Panc1 (cell line): ENCODE results near the gene SLC7A1. TPM values are rescaled to one million over a fixed set of nuclear protein-coding genes. Genes with fewer than 3 reads are reported as not detected.

Experiments
- ATAC-seq: fragments of 200-7000 bp; cut with Tn5 transposase; 2 replicates; pipeline ENCODE4 v1.9.1; 2020; ENCODE audit warnings: mild to moderate bottlenecking, moderate library complexity
- BruUV-seq: library from RNA; stranded (reverse); fragments of 400-500 nt; replicated peaks from 2 replicates; lab custom pipeline; 2021; lab: Mats Ljungman, UMichigan
- CTCF ChIA-PET: fragments of 300-600 bp; sonication (Branson Sonifier 250); formaldehyde crosslinking; loops from one replicate; lab custom pipeline; 2022; ENCODE audit warnings: antibody characterized with exemption; lab: Charles Lee
- POLR2A ChIA-PET: fragments of 300-600 bp; sonication (Branson Sonifier 250); formaldehyde crosslinking; loops from one replicate; lab custom pipeline; 2022; ENCODE audit warnings: antibody characterized with exemption; lab: Charles Lee
- DNase-seq: peaks from one replicate; pipeline ENCODE4 v3.0.0-alpha.2; 2010; ENCODE audit warnings: low read depth, low spot score
- H3K27ac ChIP-seq: 2 replicates; pipeline ENCODE4 v1.5.1; 2011; ENCODE audit warnings: mild to moderate bottlenecking, low read length, inconsistent platforms
- H3K27me3 ChIP-seq: fragments of 200-500 bp; sonication (Bioruptor generic); 2 replicates; pipeline ENCODE4 v1.6.0; 2014; ENCODE audit warnings: low read length, inconsistent platforms; ENCODE audit not compliant: control insufficient read depth, insufficient read depth
- H3K36me3 ChIP-seq: fragments of 200-500 bp; sonication (Bioruptor generic); 2 replicates; pipeline ENCODE4 v1.5.1; 2014; ENCODE audit warnings: inconsistent platforms, mild to moderate bottlenecking, low read length, moderate library complexity; ENCODE audit not compliant: control insufficient read depth, insufficient read depth
- H3K4me1 ChIP-seq: 2 replicates; pipeline ENCODE4 v1.5.1; 2011; ENCODE audit warnings: inconsistent platforms, mild to moderate bottlenecking, low read length, moderate library complexity; ENCODE audit not compliant: control insufficient read depth, insufficient read depth
- H3K4me3 ChIP-seq, 2 experiments: 2 replicates each; pipeline ENCODE4 v1.5.1; 2011 to 2012; ENCODE audit warnings: low read depth in 2 of 2, low read length in 2 of 2, mild to moderate bottlenecking in 2 of 2, inconsistent platforms in 1 of 2, moderate library complexity in 1 of 2
- H3K9me3 ChIP-seq: fragments of 200-500 bp; sonication (Bioruptor generic); 2 replicates; pipeline ENCODE4 v1.5.1; 2014; ENCODE audit warnings: low read depth, mild to moderate bottlenecking, inconsistent platforms, low read length, moderate library complexity; ENCODE audit not compliant: control insufficient read depth, insufficient read depth
- POLR2AphosphoS5 ChIP-seq: IDR thresholded peaks from 2 replicates; pipeline ENCODE4 v1.6.1; 2012; ENCODE audit warnings: mild to moderate bottlenecking, low read depth, low read length, moderate library complexity
- SIN3A ChIP-seq: IDR thresholded peaks from 2 replicates; pipeline ENCODE4 v1.6.1; 2012; ENCODE audit warnings: low read depth, mild to moderate bottlenecking, low read length, moderate library complexity, borderline replicate concordance; ENCODE audit not compliant: insufficient read depth
- TCF7L2 ChIP-seq: IDR thresholded peaks from 2 replicates; pipeline ENCODE4 v1.6.1; 2011; ENCODE audit warnings: mild to moderate bottlenecking, low read depth, low read length, inconsistent platforms
- in situ Hi-C: cut with HindIII; loops from 2 replicates; pipeline ENCODE4 v1.10.0; 2016; ENCODE audit warnings: low sequenced_read_pairs, low pct_unique_long_range_greater_than_20kb
- intact Hi-C: fragments of 100-400 bp; cut with micrococcal nuclease; formaldehyde crosslinking; loops from one replicate; pipeline ENCODE4 v1.10.0; 2022; ENCODE audit not compliant: unreplicated experiment
- total RNA-seq: library from RNA; stranded (reverse); gene quantifications from one replicate; pipeline ENCODE4 v1.2.1, GENCODE V29; 2021; ENCODE audit not compliant: unreplicated experiment
- TF ChIP-seq, protein P1 (sequence below): fragments of 450-650 bp; IDR thresholded peaks from 2 replicates; pipeline ENCODE4 v1.5.1; 2017; ENCODE audit warnings: mild to moderate bottlenecking
- TF ChIP-seq, protein P2 (sequence below), 2 experiments: IDR thresholded peaks; 2 replicates each; pipeline ENCODE4 v1.6.1; 2011 to 2012; ENCODE audit warnings: low read depth in 2 of 2, control low read depth in 1 of 2, low read length in 1 of 2, mild to moderate bottlenecking in 1 of 2, moderate library complexity in 1 of 2; ENCODE audit not compliant: insufficient read depth in 1 of 2

SLC7A1 gene
- total RNA-seq, 1 experiment from 2014 or later: 63.3 TPM

DNA sequence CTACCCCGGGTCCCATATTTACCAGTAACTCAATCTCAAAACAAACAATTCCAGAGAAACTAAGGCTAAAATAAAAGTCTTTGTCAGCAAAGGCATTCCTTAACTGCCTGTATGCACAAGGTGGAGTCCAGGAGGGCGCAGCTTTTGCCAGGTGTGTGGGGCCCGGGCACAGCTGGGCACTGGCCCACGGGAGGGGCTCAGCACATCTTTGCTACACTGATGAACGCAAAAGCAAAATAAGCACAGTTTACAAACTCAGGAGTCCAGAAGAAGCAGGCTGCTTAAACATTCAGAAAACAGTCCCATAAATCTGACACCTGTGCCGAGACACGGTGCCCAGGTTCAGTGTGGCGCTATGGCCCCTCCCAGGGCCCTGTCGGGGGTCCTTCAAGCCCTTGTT lies 70.8 kb downstream of the SLC7A1 start:
- POLR2A ChIA-PET: no interaction called here
- Histone ChIP-seq H3K27me3 (no peaks in the 10 kb centered on the region), H3K9me3 (no peaks in the 10 kb centered on the region), H3K4me3 (no peak overlapping the region), H3K36me3 (no peaks in the 10 kb centered on the region; the same call in none of the 2 replicates), H3K27ac (no peak overlapping the region), H3K4me1 (no peaks in the 10 kb centered on the region)
- intact Hi-C loops (no loop called here), in situ Hi-C loops (no loop called here)
- BruUV-seq: no TSS peak
- ATAC-seq (no peak), DNase-seq (no peak)
- CTCF ChIA-PET: no interaction called here
- TF ChIP-seq TCF7L2: no peak

DNA sequence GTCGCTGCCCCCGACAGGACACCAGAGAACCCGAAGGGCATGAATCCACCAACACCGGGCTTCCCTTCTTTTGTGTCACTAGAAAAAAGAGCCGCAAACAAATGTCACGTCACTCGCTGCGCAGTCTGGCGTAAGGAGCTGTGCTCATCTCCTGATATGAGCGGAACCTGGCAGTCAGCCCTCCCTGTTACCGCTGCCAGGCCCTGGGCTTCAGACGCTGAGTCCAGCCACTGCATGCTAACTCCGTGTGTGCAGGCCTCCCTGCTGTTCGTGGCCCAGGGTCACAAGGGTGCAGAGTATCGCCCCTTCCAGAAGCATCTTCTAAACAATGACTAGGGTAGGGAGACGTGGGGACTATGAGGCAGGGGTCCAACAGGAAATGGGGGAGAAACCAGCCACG lies 71.3 kb downstream of the SLC7A1 start:
- TF ChIP-seq POLR2AphosphoS5 (no peak), TCF7L2 (no peak), SIN3A (no peak)
- TF ChIP-seq, protein P1, sequence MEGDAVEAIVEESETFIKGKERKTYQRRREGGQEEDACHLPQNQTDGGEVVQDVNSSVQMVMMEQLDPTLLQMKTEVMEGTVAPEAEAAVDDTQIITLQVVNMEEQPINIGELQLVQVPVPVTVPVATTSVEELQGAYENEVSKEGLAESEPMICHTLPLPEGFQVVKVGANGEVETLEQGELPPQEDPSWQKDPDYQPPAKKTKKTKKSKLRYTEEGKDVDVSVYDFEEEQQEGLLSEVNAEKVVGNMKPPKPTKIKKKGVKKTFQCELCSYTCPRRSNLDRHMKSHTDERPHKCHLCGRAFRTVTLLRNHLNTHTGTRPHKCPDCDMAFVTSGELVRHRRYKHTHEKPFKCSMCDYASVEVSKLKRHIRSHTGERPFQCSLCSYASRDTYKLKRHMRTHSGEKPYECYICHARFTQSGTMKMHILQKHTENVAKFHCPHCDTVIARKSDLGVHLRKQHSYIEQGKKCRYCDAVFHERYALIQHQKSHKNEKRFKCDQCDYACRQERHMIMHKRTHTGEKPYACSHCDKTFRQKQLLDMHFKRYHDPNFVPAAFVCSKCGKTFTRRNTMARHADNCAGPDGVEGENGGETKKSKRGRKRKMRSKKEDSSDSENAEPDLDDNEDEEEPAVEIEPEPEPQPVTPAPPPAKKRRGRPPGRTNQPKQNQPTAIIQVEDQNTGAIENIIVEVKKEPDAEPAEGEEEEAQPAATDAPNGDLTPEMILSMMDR: no peak
- TF ChIP-seq, protein P2, sequence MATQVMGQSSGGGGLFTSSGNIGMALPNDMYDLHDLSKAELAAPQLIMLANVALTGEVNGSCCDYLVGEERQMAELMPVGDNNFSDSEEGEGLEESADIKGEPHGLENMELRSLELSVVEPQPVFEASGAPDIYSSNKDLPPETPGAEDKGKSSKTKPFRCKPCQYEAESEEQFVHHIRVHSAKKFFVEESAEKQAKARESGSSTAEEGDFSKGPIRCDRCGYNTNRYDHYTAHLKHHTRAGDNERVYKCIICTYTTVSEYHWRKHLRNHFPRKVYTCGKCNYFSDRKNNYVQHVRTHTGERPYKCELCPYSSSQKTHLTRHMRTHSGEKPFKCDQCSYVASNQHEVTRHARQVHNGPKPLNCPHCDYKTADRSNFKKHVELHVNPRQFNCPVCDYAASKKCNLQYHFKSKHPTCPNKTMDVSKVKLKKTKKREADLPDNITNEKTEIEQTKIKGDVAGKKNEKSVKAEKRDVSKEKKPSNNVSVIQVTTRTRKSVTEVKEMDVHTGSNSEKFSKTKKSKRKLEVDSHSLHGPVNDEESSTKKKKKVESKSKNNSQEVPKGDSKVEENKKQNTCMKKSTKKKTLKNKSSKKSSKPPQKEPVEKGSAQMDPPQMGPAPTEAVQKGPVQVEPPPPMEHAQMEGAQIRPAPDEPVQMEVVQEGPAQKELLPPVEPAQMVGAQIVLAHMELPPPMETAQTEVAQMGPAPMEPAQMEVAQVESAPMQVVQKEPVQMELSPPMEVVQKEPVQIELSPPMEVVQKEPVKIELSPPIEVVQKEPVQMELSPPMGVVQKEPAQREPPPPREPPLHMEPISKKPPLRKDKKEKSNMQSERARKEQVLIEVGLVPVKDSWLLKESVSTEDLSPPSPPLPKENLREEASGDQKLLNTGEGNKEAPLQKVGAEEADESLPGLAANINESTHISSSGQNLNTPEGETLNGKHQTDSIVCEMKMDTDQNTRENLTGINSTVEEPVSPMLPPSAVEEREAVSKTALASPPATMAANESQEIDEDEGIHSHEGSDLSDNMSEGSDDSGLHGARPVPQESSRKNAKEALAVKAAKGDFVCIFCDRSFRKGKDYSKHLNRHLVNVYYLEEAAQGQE (IDR thresholded peaks at IDR 0.05; ENCODE audit: insufficient read depth in 1 of 2, low read depth in 2 of 2, low read length in 1 of 2): no peak
- no peak overlapping the region for H3K4me3 ChIP-seq
- DNase-seq (no peak), ATAC-seq (no peak)
- intact Hi-C loops (no loop called here), in situ Hi-C loops (no loop called here)
- no peaks in the 10 kb centered on the region for H3K27me3 ChIP-seq
- H3K9me3 ChIP-seq: no peaks in the 10 kb centered on the region
- no peaks in the 10 kb centered on the region for H3K4me1 ChIP-seq
- ChIA-PET POLR2A (no interaction called here), CTCF (no interaction called here)
- H3K27ac ChIP-seq: no peak overlapping the region
- no peaks in the 10 kb centered on the region; the same call in none of the 2 replicates for H3K36me3 ChIP-seq
- no TSS peak for BruUV-seq

DNA sequence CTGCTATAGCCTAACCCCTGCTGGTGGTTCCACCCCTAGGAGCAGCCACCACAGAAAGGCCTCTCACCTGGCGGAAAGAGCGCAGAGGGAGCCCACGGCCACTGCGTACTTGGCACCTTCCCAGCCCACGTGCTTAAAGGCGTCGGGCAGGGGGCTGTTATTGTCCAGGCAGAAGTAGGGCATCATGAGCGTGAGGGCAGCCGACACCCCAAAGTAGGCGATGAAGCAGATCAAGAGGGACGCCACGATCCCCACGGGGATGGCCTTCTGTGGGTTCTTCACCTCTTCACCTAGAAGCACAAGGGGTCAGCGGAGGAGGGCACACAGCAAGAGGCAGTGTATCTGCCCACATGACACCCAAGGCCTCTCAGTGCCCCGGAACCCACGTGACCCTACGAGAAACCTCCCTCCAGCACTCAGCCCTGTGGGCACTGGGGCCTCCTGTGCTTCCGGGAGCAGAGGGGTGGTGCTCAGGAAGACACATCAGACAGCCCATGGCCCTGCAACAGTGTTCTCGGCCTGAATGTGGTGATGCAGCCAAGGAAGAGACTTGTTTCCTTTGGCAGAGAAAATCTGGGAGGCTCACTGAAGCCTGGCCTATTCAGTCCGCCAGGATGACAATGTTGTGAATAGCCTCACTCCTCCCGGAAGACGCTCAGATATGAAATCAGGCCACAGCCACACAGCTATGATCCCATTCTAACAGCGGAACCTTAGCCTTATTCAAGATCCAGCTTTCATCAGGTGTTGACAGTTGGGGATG lies 72.1 kb downstream of the SLC7A1 start:
- no peaks in the 10 kb centered on the region for H3K27me3 ChIP-seq
- ChIA-PET POLR2A (no interaction called here), CTCF (no interaction called here)
- ATAC-seq (no peak), DNase-seq (no peak)
- H3K36me3 ChIP-seq: no peaks in the 10 kb centered on the region; the same call in none of the 2 replicates
- intact Hi-C loops (no loop called here), in situ Hi-C loops (no loop called here)
- no peak overlapping the region for H3K4me3 ChIP-seq
- no peak for TF ChIP-seq SIN3A
- TF ChIP-seq POLR2AphosphoS5: no peak
- TF ChIP-seq TCF7L2: no peak
- TF ChIP-seq, protein P2 (IDR thresholded peaks at IDR 0.05; ENCODE audit: insufficient read depth in 1 of 2, low read depth in 2 of 2, low read length in 1 of 2): no peak
- TF ChIP-seq, protein P1: no peak
- no peaks in the 10 kb centered on the region for H3K4me1 ChIP-seq
- no peaks in the 10 kb centered on the region for H3K9me3 ChIP-seq
- no TSS peak for BruUV-seq
- no peak overlapping the region for H3K27ac ChIP-seq
